HG02610 (cell line): ENCODE measurements around the gene MB21D2.
"Not testable (repeated sequence)": the region's sequence is repeated elsewhere in the genome, so short reads cannot be mapped to it uniquely, and the experiment has no call there.

Experiments used
- ATAC-seq: cut with Tn5 transposase; IDR thresholded peaks from one replicate; pipeline ENCODE4 v1.9.1; 2021; ENCODE audit warnings: mild to moderate bottlenecking, moderate library complexity; ENCODE audit not compliant: unreplicated experiment

Gene MB21D2

DNA sequence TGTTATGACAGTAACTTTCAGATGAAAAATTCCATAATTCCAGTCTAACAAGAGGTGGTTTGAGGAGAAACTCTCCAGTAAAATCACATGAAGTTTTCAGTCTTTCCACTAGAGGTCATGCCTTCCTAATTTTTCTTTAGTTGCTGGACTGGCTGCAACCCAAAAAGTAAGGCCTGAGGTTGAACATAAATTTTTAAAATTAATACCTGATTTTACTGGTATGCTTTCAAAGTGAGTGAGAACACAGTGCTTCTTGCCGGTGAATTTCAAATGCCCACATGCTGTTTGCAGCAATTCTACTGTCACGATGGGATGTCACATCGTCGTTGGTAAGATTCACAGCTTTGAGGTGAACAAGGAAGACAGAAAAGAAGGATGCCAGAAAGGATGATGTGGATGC lies 101.3 kb downstream of the MB21D2 start:
- no peak for ATAC-seq

GRCh38 chr3:192812743-192813383 lies 104.8 kb downstream of the MB21D2 start:
- no peak for ATAC-seq

DNA sequence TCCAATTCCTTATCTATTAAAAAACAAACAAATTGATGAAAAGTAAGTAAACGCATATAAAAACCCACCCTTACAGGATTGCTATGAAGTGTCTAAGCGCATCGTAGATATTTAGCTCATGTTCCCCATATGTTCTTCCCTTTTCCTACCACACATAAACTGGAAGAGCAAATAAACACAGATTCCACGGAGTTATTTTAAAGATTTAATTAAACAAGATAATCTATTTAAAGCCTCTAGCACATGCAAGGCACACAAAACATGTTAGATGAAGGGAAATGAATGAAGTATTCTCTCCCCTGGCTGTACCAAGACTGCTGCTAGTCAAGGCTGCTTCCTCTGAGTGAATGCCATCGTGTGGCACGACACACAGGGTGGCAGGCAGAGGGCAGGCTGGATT lies 111.9 kb downstream of the MB21D2 start:
- no peak for ATAC-seq

DNA sequence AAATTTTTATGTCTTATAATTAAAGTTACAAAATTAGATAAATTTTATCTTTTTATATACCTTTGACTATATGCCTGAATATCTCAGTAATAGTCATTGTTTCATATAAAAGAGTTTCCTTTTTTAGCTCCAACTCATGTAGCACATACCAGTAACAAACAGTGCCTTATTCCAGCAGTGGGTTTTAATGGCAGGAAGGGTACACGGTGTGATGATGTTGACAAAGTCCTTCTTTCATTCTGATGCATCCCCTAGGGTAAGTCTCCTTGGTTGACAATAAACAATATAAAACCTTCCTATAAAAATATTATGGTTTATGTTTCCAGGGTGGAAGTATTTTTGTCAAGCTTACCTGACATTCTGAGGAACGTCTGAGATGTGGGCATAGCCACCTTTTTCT lies 113.2 kb downstream of the MB21D2 start:
- no peak for ATAC-seq

GRCh38 chr3:192802957-192803899 lies 114.4 kb downstream of the MB21D2 start:
- peak; percentile 63 for ATAC-seq

DNA sequence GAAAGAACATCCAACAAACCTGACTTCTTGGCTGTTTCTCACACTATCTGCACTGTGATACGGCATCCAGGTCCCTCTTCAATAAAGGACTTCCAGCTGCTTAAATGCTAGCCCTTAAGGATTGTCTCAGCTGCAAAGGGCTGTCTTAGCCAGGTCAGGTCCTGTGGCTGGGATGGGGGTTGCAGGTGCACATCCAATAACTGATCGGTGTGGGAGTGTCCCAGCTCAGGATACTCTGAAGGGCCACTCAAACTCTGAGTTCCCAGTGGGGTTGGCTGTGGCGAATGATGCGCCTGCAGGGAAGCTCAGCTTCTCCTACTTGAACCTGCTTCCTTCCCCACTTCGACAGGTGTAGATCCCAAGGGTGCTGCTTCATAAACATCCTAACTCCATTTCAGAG lies 115.7 kb downstream of the MB21D2 start:
- no peak for ATAC-seq

DNA sequence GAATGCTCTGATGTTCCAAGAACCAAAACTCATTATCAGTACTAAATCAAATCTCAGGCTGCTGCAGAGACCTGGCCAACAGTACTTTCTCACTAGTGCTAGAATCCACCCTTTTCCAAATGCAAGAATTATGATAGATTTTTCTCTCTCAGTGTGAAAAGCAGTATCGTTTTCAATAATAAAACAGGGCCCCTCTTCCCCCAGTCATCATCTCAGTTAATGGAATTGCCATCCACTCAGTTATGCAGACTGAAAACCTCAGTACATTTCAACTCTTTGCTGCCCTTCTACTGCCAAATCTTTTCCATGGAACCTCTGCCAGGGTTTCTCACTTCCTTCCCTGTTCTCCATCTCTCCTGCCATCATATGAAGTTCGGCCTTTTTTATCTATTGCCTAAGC lies 117.9 kb downstream of the MB21D2 start:
- no peak for ATAC-seq

DNA sequence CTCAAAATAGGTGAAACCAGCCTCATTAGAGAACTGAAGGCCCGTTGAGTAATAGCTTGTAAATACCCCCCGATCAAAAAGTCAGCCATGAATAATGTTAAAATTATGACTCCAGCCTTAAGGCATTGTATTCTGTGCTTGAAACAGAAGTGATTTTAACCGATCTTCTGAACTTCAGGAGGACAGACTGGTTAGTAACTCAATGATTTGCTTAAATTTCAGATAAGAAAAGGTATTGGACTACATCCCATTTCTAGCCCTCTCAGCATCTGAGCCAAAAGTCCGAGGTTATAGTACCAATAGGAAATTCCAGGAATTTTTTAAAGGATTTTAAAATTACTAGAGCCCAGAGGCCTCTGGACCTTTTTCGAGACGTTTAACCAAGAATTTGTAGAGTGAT lies 122.6 kb downstream of the MB21D2 start:
- ATAC-seq: no peak

- ATAC-seq: no peak
Observed at GRCh38 chr3:192794216-192794615, 123.4 kb downstream of the MB21D2 start.

- not testable (repeated sequence) for ATAC-seq
Observed at GRCh38 chr3:192788816-192789515, 128.7 kb downstream of the MB21D2 start.

GRCh38 chr3:192778508-192778907 lies 139.1 kb downstream of the MB21D2 start:
- no peak for ATAC-seq

DNA sequence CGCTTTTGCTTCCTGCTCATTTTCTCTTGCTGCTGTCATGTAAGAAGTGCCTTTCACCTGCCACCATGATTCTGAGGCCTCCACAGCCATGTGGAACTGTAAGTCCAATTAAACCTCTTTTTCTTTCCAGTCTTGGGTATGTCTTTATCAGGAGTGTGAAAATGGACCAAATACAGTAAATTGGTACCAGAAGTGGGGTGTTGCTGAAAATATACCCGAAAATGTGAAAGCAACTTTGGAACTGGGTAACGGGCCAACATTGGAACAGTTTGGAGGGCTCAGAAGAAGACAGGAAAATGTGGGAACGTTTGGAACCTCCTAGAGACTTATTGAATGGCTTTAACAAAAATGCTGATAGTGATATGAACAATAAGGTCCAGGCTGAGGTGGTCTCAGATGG lies 143.3 kb downstream of the MB21D2 start:
- not testable (repeated sequence) for ATAC-seq

DNA sequence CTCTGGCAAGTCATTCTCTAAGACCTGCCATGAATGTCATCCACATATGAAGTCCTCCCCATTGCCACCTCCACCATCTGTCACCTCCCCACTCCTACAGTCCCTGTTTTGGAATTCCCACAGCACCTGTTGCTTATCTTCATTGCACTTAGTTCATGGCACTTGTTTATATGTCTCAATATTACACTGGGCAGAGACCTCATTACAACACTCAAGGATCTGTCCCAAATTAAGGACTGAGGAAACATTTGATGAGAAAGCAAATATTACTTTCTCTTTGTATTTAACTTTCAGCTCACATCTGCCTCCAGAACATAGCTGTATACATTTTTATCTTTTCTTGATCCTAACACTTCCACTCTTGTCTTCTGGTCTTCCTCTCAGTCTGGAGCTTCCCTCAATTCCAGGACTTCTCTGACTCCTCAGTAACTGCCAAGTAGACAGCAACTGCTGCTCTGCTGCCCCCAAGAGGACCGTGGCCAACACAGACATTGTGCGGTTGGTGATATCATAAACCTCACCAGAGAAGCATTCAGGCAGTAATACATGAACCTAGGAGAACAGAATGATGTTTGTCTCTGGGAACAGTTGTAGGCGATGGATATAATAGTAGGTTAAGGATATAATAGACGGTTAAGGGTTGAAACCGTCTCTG lies 145.3 kb downstream of the MB21D2 start:
- no peak for ATAC-seq

- no peak for ATAC-seq
Observed at GRCh38 chr3:192758654-192759053, 159.0 kb downstream of the MB21D2 start.

- ATAC-seq: no peak
Observed at GRCh38 chr3:192751148-192751547, 166.5 kb downstream of the MB21D2 start.

DNA sequence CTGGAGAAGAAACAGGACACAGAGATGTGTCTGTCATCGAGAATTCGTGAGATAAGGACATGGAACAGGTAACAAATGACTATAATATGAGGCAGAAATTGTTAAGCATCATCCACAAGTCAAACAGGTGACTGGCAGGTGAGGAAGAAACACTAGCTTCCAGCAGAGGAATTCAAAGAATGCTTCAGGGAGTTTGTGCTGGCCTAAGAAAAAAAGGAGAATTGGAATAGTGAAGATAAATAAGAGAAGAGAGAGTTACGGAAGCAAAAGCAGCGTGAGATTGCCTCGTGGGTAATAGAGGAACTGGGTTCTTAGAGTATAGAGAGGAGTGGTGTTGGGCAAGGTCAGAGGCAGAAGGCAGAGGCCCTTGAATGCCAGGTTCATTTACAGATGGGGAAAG lies 167.5 kb downstream of the MB21D2 start:
- no peak for ATAC-seq

GRCh38 chr3:192747746-192748145 lies 169.9 kb downstream of the MB21D2 start:
- ATAC-seq: no peak

DNA sequence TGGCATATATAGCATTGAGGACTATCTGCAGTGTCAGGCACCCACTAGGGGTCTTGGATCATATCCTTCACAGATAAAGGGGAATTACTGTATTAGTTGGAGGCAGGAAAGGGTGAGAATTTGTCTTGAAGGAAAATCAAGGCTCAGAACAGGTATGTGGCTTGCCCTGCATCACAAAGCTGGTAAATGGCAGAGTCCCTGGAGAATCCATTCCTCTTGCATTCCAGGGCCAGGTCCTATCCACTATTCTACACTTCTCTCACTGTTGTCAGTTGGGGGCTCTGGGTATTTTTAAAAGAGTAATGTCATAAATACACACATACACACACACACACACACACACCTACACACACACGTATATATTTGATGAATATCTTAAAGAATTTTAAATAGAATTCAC lies 170.5 kb downstream of the MB21D2 start:
- no peak for ATAC-seq
